Measurements from ENCODE around the gene KCNA5. TPM values are rescaled to one million over a fixed set of nuclear protein-coding genes. Genes with fewer than 3 reads are reported as not detected.

KCNA5 gene
- total RNA-seq (1 to 10 TPM in 1 of 6 donors, under 1 TPM in 5; 0.25 to 1.9 (median 0.65) TPM), polyA plus RNA-seq (10 to 100 TPM in 1 of 2 donors, 1 to 10 TPM in 1; 1.6 to 11.1 TPM)

DNA sequence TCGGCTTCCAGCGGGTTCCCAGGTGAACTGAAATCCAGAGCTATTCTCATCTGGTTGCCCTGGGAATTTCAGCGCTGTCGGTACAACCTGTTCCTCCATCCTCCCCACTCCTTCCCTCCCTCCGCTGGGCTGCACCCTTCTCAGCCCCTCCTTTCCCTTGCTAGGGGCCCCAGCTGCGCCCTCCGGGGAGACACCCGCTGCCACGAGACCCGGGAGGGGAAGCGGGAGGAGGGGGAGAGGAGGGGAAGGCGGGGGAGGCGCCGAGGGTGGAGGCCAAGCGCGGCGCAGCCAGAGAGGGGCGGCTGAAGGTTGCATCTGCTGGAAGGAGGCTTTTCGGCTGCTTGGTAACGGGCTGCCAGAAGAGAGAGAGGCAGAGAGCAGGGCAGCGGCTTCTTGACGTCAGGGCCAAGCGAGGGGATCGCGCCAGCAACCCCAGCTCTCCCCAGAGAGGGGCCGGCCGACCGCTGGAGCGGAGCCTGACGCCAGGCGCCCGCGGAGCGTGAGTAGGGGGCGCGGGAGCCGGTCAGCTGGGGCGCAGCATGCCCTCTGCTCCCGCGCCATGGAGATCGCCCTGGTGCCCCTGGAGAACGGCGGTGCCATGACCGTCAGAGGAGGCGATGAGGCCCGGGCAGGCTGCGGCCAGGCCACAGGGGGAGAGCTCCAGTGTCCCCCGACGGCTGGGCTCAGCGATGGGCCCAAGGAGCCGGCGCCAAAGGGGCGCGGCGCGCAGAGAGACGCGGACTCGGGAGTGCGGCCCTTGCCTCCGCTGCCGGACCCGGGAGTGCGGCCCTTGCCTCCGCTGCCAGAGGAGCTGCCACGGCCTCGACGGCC lies at the start of gene KCNA5:
KCNA5 (plus strand) TSS at position 291 of the 831 bp plus-strand sequence; CDS start at position 560, 269 bp downstream.
- WGBS, 2 donors = 1 to 2% methylated on average over 65 to 68 of the region's 68 CpGs

DNA sequence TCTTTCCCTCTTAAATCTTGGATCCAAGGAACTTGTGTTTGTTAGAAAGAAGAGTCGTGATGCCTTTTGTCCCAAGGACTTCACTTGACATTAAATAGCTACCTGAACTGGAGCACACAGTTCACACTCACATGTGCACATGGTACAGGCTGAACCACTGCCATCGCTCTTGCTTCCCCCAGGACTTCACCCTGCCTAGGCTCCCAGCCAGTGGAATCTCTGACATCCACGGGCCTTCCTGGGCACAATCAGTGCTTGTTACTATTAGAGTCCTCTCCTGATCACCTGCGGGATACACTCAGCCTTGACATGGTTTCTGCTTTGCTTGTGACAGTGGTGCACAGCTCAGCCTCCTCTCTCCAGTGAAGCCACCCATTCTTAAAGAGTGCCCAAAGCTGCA lies 49.1 kb upstream of the KCNA5 start:
- no peak overlapping the region for H3K4me3 ChIP-seq
- no peak overlapping the region for H3K27ac ChIP-seq
- ATAC-seq = no peak
- no peaks in the 10 kb centered on the region for H3K27me3 ChIP-seq
- intact Hi-C loops (cut with DNase I) = no loop called here
- no peaks in the 10 kb centered on the region for H3K36me3 ChIP-seq
- WGBS, 2 donors = 65 to 80% methylated on average over 4 of the region's 4 CpGs
- H3K4me1 ChIP-seq = no peaks in the 10 kb centered on the region
- no peak for FAIRE-seq
- no peaks in the 10 kb centered on the region for H3K9me3 ChIP-seq
- DNase-seq = no peak
- TF ChIP-seq, protein P1, sequence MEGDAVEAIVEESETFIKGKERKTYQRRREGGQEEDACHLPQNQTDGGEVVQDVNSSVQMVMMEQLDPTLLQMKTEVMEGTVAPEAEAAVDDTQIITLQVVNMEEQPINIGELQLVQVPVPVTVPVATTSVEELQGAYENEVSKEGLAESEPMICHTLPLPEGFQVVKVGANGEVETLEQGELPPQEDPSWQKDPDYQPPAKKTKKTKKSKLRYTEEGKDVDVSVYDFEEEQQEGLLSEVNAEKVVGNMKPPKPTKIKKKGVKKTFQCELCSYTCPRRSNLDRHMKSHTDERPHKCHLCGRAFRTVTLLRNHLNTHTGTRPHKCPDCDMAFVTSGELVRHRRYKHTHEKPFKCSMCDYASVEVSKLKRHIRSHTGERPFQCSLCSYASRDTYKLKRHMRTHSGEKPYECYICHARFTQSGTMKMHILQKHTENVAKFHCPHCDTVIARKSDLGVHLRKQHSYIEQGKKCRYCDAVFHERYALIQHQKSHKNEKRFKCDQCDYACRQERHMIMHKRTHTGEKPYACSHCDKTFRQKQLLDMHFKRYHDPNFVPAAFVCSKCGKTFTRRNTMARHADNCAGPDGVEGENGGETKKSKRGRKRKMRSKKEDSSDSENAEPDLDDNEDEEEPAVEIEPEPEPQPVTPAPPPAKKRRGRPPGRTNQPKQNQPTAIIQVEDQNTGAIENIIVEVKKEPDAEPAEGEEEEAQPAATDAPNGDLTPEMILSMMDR (IDR thresholded peaks at IDR 0.05) = no peak

More for the DNA sequence above, at the start of gene KCNA5:
- TF ChIP-seq, protein P1 (IDR thresholded peaks at IDR 0.05) = no peak
- intact Hi-C loops (cut with DNase I) = no loop called here
- no peak within 1 kb of the TSS for H3K27ac ChIP-seq
- peak within 1 kb of the TSS in 1 of 4 donors; percentile 7 for H3K4me3 ChIP-seq
- FAIRE-seq (no peak), DNase-seq (peak in 4 of 6 donors; percentile 12 to 69 (median 29)), ATAC-seq (peak; percentile 28 to 88 (median 68))
- no peaks in the 10 kb centered on the region for H3K36me3 ChIP-seq
- H3K9me3 ChIP-seq = no peaks in the 10 kb centered on the region
- H3K27me3 ChIP-seq = peaks cover 0 to 17% (median 0%) of the 10 kb centered on the region in 4 donors
- no peaks in the 10 kb centered on the region for H3K4me1 ChIP-seq

DNA sequence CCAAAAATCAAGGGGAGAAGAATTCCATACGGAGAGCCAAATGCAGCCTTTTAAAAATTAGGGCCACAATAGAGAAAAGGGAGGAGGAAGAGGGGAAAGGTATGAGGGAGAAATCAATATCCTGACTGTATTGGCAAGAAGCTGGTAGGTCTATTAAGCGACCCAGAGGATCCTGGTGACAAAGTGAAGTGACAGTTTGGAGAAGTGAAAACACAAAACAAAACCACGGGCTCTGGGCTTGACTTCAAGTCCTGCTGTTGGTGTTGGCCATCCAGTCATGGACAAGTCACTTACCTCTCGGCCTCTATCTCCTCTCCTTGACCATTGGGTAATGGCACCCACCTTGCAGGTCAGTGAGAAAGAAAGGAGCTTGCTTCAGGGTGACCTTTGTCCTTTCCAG lies 47.0 kb upstream of the KCNA5 start:
- no peak for ATAC-seq
- Histone ChIP-seq H3K9me3 (no peaks in the 10 kb centered on the region), H3K27me3 (no peaks in the 10 kb centered on the region), H3K36me3 (no peaks in the 10 kb centered on the region), H3K4me3 (no peak overlapping the region), H3K27ac (no peak overlapping the region), H3K4me1 (no peaks in the 10 kb centered on the region)
- 71 to 72% methylated on average over 4 of the region's 4 CpGs for WGBS, 2 donors
- no peak for FAIRE-seq
- intact Hi-C loops (cut with DNase I) = no loop called here
- no peak for DNase-seq
- TF ChIP-seq, protein P1 (IDR thresholded peaks at IDR 0.05) = no peak

DNA sequence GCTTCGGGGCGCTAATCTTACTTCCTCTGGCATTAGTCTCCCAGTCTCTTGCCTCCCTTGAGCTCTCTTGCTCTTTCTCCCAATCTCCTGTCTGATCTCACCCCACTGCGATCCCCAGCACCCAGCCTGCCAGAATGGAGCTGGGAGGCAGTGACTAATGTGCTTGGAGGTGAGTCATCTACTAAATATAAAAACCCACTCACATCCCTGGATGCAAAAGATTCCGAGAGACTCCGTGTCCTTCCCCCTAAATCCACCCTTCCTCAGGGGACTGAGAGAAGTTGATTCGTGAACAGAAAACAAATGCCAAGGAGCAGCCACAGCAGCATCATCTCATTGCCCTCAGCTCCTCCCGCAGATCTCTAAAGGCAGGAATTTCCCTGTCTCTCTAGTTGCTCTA lies 45.7 kb upstream of the KCNA5 start:
- ATAC-seq (peak in 1 of 4 donors; percentile 50), FAIRE-seq (no peak), DNase-seq (no peak)
- no peak overlapping the region for H3K4me3 ChIP-seq
- H3K36me3 ChIP-seq = no peaks in the 10 kb centered on the region
- intact Hi-C loops (cut with DNase I) = no loop called here
- no peaks in the 10 kb centered on the region for H3K27me3 ChIP-seq
- H3K9me3 ChIP-seq = no peaks in the 10 kb centered on the region
- H3K27ac ChIP-seq = no peak overlapping the region
- TF ChIP-seq, protein P1 (IDR thresholded peaks at IDR 0.05) = no peak
- 63 to 65% methylated on average over 7 of the region's 7 CpGs for WGBS, 2 donors
- no peaks in the 10 kb centered on the region for H3K4me1 ChIP-seq

DNA sequence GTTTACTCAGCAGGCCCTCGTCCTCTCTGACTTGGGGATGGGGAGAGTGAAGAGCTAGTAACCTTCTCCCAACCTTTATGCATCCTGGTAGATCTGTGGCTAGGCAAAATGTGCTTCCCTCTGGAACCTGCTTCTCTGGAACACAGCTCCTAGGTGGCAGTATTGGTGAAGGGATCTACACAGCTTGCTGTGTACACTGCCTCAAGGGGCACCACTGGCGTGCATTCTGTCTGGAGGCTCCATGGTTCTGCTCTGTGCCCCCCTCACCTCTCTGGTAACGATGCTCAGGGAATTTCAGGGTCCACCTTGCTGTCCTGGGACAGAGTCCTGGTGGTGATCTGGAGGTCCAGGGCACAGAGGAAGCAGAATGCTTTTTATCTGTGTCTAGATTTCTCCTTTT lies 43.5 kb upstream of the KCNA5 start:
- Histone ChIP-seq H3K27ac (no peak overlapping the region), H3K4me3 (no peak overlapping the region), H3K36me3 (no peaks in the 10 kb centered on the region), H3K27me3 (no peaks in the 10 kb centered on the region), H3K9me3 (no peaks in the 10 kb centered on the region), H3K4me1 (no peaks in the 10 kb centered on the region)
- TF ChIP-seq, protein P1 (IDR thresholded peaks at IDR 0.05) = no peak
- intact Hi-C loops (cut with DNase I) = loop anchor here in 2 of 3 donors (5.0 kb wide), 2 partner anchors 143 to 148 kb away; no protein-coding TSS in a partner anchor
- no peak for FAIRE-seq
- no peak for ATAC-seq
- WGBS, 2 donors = 60 to 67% methylated on average over 3 of the region's 3 CpGs
- DNase-seq = no peak

Data from pancreas (tissue), 10 donors.